GM23338 (cell line): ENCODE data around the gene RNF213. TPM values are rescaled to one million over a fixed set of nuclear protein-coding genes. Genes with fewer than 3 reads are reported as not detected.

Experiments
- ATAC-seq: fragments of 200-7000 bp; cut with Tn5 transposase; 3 replicates; pipeline ENCODE4 v1.9.1; 2020
- DNase-seq: peaks from one replicate; pipeline ENCODE4 v3.0.0-alpha.2; 2015; ENCODE audit warnings: low spot score
- H2AFZ ChIP-seq: fragments of 200-600 bp; sonication (generic); 2 replicates; pipeline ENCODE4 v1.8.0; 2016; ENCODE audit warnings: antibody characterized with exemption, mild to moderate bottlenecking, moderate library complexity
- H3F3A ChIP-seq: fragments of 200-600 bp; sonication (generic); replicated peaks from 2 replicates; pipeline ENCODE4 v1.8.0; 2017; ENCODE audit warnings: antibody characterized with exemption, mixed run types, low read depth
- H3K27ac ChIP-seq: fragments of 200-600 bp; sonication (generic); 2 replicates; pipeline ENCODE4 v1.6.1; 2016; ENCODE audit warnings: low read depth
- H3K27me3 ChIP-seq: fragments of 200-600 bp; sonication (generic); 2 replicates; pipeline ENCODE4 v1.8.0; 2016; ENCODE audit warnings: mild to moderate bottlenecking, mixed run types, moderate library complexity; ENCODE audit not compliant: insufficient read depth
- H3K36me3 ChIP-seq: fragments of 200-600 bp; sonication (generic); 2 replicates; pipeline ENCODE4 v1.8.0; 2016; ENCODE audit warnings: mild to moderate bottlenecking; ENCODE audit not compliant: insufficient read depth
- H3K4me1 ChIP-seq: fragments of 200-600 bp; sonication (generic); 2 replicates; pipeline ENCODE4 v1.8.0; 2016; ENCODE audit warnings: mild to moderate bottlenecking, moderate library complexity; ENCODE audit not compliant: insufficient read depth
- H3K4me2 ChIP-seq: fragments of 200-600 bp; sonication (generic); 2 replicates; pipeline ENCODE4 v1.7.1; 2017; ENCODE audit warnings: mixed run types
- H3K4me3 ChIP-seq: fragments of 200-600 bp; sonication (generic); 2 replicates; pipeline ENCODE4 v1.6.1; 2016; ENCODE audit warnings: mixed run types
- H3K79me2 ChIP-seq: fragments of 200-600 bp; sonication (generic); replicated peaks from 2 replicates; pipeline ENCODE4 v1.8.0; 2017; ENCODE audit warnings: mild to moderate bottlenecking; ENCODE audit not compliant: insufficient read depth
- H3K9me2 ChIP-seq: fragments of 200-600 bp; sonication (generic); 2 replicates; pipeline ENCODE4 v1.8.0; 2017; ENCODE audit not compliant: insufficient read depth
- H4K20me1 ChIP-seq: fragments of 200-600 bp; sonication (generic); replicated peaks from 2 replicates; pipeline ENCODE4 v1.8.0; 2017; ENCODE audit warnings: mild to moderate bottlenecking; ENCODE audit not compliant: insufficient read depth
- H3K27ac Mint-ChIP-seq: 2 replicates; pipeline ENCODE4 v1.8.0; 2020; ENCODE audit warnings: inconsistent platforms, mild to moderate bottlenecking, moderate library complexity, mixed read lengths
- H3K27me3 Mint-ChIP-seq: 3 replicates; pipeline ENCODE4 v1.8.0; 2022; ENCODE audit warnings: low read depth, mild to moderate bottlenecking, moderate library complexity, mixed read lengths, inconsistent platforms; ENCODE audit not compliant: insufficient read depth, poor library complexity
- H3K36me3 Mint-ChIP-seq: 3 replicates; pipeline ENCODE4 v1.8.0; 2021; ENCODE audit warnings: low read depth, mild to moderate bottlenecking, inconsistent platforms, moderate library complexity, mixed read lengths
- H3K4me1 Mint-ChIP-seq: 3 replicates; pipeline ENCODE4 v1.8.0; 2020; ENCODE audit warnings: mild to moderate bottlenecking, inconsistent platforms, mixed read lengths
- H3K4me3 Mint-ChIP-seq: 3 replicates; pipeline ENCODE4 v1.8.0; 2021; ENCODE audit warnings: moderate library complexity, mild to moderate bottlenecking, inconsistent platforms, mixed read lengths
- H3K9me3 Mint-ChIP-seq: 3 replicates; pipeline ENCODE4 v1.8.0; 2020; ENCODE audit warnings: moderate library complexity, mild to moderate bottlenecking, inconsistent platforms, mixed read lengths
- CREB1 ChIP-seq: fragments of 250-450 bp; sonication (Bioruptor Pico); IDR thresholded peaks from 2 replicates; pipeline ENCODE4 v1.5.0; 2020; ENCODE audit warnings: low read depth, mild to moderate bottlenecking, moderate library complexity
- CTCF ChIP-seq, 2 experiments: fragments of 200-600 bp in 1 of 2; sonication (generic) in 1 of 2; conservative IDR thresholded peaks; 2 replicates each; pipeline versions ENCODE4 v1.5.1 to v1.6.1; 2016 to 2017; ENCODE audit warnings: antibody characterized with exemption in 2 of 2, low read depth in 2 of 2, mild to moderate bottlenecking in 2 of 2, moderate library complexity in 1 of 2
- ETS1 ChIP-seq: IDR thresholded peaks from 2 replicates; pipeline ENCODE4 v1.6.1; 2016; ENCODE audit warnings: antibody characterized with exemption
- EZH2 ChIP-seq: fragments of 200-600 bp; sonication (generic); IDR thresholded peaks from one replicate; pipeline ENCODE4 v1.8.0; 2017; ENCODE audit warnings: antibody characterized with exemption, mild to moderate bottlenecking, low read depth; ENCODE audit not compliant: unreplicated experiment
- EZH2phosphoT487 ChIP-seq: fragments of 200-600 bp; sonication (generic); IDR thresholded peaks from one replicate; pipeline ENCODE4 v1.8.1; 2018; ENCODE audit warnings: antibody characterized with exemption; ENCODE audit not compliant: unreplicated experiment
- JUNB ChIP-seq: IDR thresholded peaks from one replicate; pipeline ENCODE4 v1.6.1; 2016; ENCODE audit warnings: antibody characterized with exemption; ENCODE audit not compliant: unreplicated experiment
- NANOG ChIP-seq: IDR thresholded peaks from 2 replicates; pipeline ENCODE4 v1.6.1; 2016; ENCODE audit warnings: antibody characterized with exemption, borderline replicate concordance
- POLR2AphosphoS5 ChIP-seq: IDR thresholded peaks from 2 replicates; pipeline ENCODE4 v1.6.1; 2016; ENCODE audit warnings: antibody characterized with exemption, low read depth
- STAT1 ChIP-seq: IDR thresholded peaks from one replicate; pipeline ENCODE4 v1.6.1; 2016; ENCODE audit warnings: antibody characterized with exemption; ENCODE audit not compliant: unreplicated experiment
- ZNF114 ChIP-seq: fragments of 250-450 bp; sonication (Bioruptor Pico); IDR thresholded peaks from 2 replicates; pipeline ENCODE4 v1.5.0; 2020; ENCODE audit warnings: mild to moderate bottlenecking, moderate library complexity
- ZNF331 ChIP-seq: fragments of 250-450 bp; sonication (Bioruptor Pico); IDR thresholded peaks from 2 replicates; pipeline ENCODE4 v1.5.0; 2020; ENCODE audit warnings: low read depth, mild to moderate bottlenecking, moderate library complexity
- polyA plus RNA-seq: library from polyadenylated mRNA; unstranded; fragments of >200 nt; fragmentation: Nextera tagmentation; extraction: Ambion mirVana; gene quantifications from 2 replicates; pipeline ENCODE4 v1.2.1, GENCODE V29; 2016
- total RNA-seq: library from RNA; depleted of rRNA; stranded (reverse); fragments of >200 nt; shearing (Covaris generic); gene quantifications from 2 replicates; pipeline ENCODE4 v1.2.3, GENCODE V29; 2014
- TF ChIP-seq, protein P1 (sequence below): fragments of 250-450 bp; sonication (Bioruptor Pico); IDR thresholded peaks from 2 replicates; pipeline ENCODE4 v1.5.0; 2020; ENCODE audit warnings: mild to moderate bottlenecking, moderate library complexity
- TF ChIP-seq, protein P2 (sequence below): IDR thresholded peaks from one replicate; pipeline ENCODE4 v1.6.1; 2018; ENCODE audit warnings: antibody characterized with exemption; ENCODE audit not compliant: unreplicated experiment

Gene RNF213
- total and polyA plus RNA-seq, 2 experiments from 2014 or later = 21.2 to 67.2 TPM

GRCh38 chr17:80233202-80233601 lies 27.4 kb upstream of the RNF213 start:
- TF ChIP-seq EZH2 (no peak), POLR2AphosphoS5 (no peak), CREB1 (CRISPR knock-in tag) (no peak), JUNB (no peak), CTCF (conservative IDR thresholded peaks at IDR 0.05; ENCODE audit: low read depth in 2 of 2) (no peak), ZNF331 (CRISPR knock-in tag) (no peak), ZNF114 (no peak), STAT1 (no peak), EZH2phosphoT487 (no peak), ETS1 (no peak), NANOG (no peak)
- TF ChIP-seq, protein P1, sequence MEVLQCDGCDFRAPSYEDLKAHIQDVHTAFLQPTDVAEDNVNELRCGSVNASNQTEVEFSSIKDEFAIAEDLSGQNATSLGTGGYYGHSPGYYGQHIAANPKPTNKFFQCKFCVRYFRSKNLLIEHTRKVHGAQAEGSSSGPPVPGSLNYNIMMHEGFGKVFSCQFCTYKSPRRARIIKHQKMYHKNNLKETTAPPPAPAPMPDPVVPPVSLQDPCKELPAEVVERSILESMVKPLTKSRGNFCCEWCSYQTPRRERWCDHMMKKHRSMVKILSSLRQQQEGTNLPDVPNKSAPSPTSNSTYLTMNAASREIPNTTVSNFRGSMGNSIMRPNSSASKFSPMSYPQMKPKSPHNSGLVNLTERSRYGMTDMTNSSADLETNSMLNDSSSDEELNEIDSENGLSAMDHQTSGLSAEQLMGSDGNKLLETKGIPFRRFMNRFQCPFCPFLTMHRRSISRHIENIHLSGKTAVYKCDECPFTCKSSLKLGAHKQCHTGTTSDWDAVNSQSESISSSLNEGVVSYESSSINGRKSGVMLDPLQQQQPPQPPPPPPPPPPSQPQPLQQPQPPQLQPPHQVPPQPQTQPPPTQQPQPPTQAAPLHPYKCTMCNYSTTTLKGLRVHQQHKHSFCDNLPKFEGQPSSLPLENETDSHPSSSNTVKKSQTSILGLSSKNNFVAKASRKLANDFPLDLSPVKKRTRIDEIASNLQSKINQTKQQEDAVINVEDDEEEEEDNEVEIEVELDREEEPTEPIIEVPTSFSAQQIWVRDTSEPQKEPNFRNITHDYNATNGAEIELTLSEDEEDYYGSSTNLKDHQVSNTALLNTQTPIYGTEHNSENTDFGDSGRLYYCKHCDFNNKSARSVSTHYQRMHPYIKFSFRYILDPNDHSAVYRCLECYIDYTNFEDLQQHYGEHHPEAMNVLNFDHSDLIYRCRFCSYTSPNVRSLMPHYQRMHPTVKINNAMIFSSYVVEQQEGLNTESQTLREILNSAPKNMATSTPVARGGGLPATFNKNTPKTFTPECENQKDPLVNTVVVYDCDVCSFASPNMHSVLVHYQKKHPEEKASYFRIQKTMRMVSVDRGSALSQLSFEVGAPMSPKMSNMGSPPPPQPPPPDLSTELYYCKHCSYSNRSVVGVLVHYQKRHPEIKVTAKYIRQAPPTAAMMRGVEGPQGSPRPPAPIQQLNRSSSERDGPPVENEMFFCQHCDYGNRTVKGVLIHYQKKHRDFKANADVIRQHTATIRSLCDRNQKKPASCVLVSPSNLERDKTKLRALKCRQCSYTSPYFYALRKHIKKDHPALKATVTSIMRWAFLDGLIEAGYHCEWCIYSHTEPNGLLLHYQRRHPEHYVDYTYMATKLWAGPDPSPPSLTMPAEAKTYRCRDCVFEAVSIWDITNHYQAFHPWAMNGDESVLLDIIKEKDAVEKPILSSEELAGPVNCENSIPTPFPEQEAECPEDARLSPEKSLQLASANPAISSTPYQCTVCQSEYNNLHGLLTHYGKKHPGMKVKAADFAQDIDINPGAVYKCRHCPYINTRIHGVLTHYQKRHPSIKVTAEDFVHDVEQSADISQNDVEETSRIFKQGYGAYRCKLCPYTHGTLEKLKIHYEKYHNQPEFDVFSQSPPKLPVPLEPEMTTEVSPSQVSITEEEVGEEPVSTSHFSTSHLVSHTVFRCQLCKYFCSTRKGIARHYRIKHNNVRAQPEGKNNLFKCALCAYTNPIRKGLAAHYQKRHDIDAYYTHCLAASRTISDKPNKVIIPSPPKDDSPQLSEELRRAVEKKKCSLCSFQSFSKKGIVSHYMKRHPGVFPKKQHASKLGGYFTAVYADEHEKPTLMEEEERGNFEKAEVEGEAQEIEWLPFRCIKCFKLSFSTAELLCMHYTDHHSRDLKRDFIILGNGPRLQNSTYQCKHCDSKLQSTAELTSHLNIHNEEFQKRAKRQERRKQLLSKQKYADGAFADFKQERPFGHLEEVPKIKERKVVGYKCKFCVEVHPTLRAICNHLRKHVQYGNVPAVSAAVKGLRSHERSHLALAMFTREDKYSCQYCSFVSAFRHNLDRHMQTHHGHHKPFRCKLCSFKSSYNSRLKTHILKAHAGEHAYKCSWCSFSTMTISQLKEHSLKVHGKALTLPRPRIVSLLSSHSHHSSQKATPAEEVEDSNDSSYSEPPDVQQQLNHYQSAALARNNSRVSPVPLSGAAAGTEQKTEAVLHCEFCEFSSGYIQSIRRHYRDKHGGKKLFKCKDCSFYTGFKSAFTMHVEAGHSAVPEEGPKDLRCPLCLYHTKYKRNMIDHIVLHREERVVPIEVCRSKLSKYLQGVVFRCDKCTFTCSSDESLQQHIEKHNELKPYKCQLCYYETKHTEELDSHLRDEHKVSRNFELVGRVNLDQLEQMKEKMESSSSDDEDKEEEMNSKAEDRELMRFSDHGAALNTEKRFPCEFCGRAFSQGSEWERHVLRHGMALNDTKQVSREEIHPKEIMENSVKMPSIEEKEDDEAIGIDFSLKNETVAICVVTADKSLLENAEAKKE (CRISPR knock-in tag) = no peak
- TF ChIP-seq, protein P2, sequence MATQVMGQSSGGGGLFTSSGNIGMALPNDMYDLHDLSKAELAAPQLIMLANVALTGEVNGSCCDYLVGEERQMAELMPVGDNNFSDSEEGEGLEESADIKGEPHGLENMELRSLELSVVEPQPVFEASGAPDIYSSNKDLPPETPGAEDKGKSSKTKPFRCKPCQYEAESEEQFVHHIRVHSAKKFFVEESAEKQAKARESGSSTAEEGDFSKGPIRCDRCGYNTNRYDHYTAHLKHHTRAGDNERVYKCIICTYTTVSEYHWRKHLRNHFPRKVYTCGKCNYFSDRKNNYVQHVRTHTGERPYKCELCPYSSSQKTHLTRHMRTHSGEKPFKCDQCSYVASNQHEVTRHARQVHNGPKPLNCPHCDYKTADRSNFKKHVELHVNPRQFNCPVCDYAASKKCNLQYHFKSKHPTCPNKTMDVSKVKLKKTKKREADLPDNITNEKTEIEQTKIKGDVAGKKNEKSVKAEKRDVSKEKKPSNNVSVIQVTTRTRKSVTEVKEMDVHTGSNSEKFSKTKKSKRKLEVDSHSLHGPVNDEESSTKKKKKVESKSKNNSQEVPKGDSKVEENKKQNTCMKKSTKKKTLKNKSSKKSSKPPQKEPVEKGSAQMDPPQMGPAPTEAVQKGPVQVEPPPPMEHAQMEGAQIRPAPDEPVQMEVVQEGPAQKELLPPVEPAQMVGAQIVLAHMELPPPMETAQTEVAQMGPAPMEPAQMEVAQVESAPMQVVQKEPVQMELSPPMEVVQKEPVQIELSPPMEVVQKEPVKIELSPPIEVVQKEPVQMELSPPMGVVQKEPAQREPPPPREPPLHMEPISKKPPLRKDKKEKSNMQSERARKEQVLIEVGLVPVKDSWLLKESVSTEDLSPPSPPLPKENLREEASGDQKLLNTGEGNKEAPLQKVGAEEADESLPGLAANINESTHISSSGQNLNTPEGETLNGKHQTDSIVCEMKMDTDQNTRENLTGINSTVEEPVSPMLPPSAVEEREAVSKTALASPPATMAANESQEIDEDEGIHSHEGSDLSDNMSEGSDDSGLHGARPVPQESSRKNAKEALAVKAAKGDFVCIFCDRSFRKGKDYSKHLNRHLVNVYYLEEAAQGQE = no peak
- H3K4me3 ChIP-seq = no peak overlapping the region
- Mint-ChIP-seq H3K36me3 (peaks cover 44% of the 10 kb centered on the region), H3K9me3 (peaks cover 18% of the 10 kb centered on the region), H3K27me3 (peaks cover 5% of the 10 kb centered on the region), H3K4me1 (no peaks in the 10 kb centered on the region), H3K4me3 (no peak overlapping the region), H3K27ac (no peak overlapping the region)
- H3F3A ChIP-seq = no peaks in the 10 kb centered on the region; the same call in 1 of the 2 replicates
- H3K27me3 ChIP-seq = no peaks in the 10 kb centered on the region
- H3K79me2 ChIP-seq = no peaks in the 10 kb centered on the region
- H2AFZ ChIP-seq = no peak overlapping the region
- peaks cover 12% of the 10 kb centered on the region for H3K36me3 ChIP-seq
- DNase-seq = no peak
- H3K9me2 ChIP-seq = no peaks in the 10 kb centered on the region
- no peak overlapping the region for H3K27ac ChIP-seq
- H3K4me2 ChIP-seq = no peak overlapping the region
- H4K20me1 ChIP-seq = no peaks in the 10 kb centered on the region
- H3K4me1 ChIP-seq = no peaks in the 10 kb centered on the region
- ATAC-seq = no peak
